B cell (primary cell): Measurements from ENCODE around the gene HS6ST3. TPM values are rescaled to one million over a fixed set of nuclear protein-coding genes. Genes with fewer than 3 reads are reported as not detected.

Experiments
- ATAC-seq: fragments of 200-7000 bp; cut with Tn5 transposase; one replicate; pipeline ENCODE4 v1.10.0; 2021; ENCODE audit warnings: low read depth, mild to moderate bottlenecking, moderate number of reproducible peaks, moderate library complexity
- CTCF ChIA-PET: fragments of 350-600 bp; sonication (Branson Sonifier 250); formaldehyde crosslinking; loops from one replicate; lab custom pipeline; 2021; ENCODE audit warnings: antibody characterized with exemption, inconsistent platforms; lab: Charles Lee
- POLR2A ChIA-PET: fragments of 350-600 bp; sonication (Branson Sonifier 250); formaldehyde crosslinking; loops from one replicate; lab custom pipeline; 2021; ENCODE audit warnings: antibody characterized with exemption; lab: Charles Lee
- DNase-seq: peaks from one replicate; pipeline ENCODE4 v3.0.0; 2013
- H2AFZ ChIP-seq: 2 replicates; pipeline ENCODE4 v1.6.1; 2012; ENCODE audit warnings: mild to moderate bottlenecking, low read depth, low read length; ENCODE audit not compliant: insufficient read depth, poor library complexity, severe bottlenecking
- H3K27ac ChIP-seq, 2 donors: 1 replicate in 1 of 2; 2 replicates in 1 of 2; pipeline ENCODE4 v1.5.1; 2012 to 2013; ENCODE audit warnings: low read length in 2 of 2, mild to moderate bottlenecking in 2 of 2, moderate library complexity in 1 of 2
- H3K27me3 ChIP-seq, 4 experiments: fragments of 200-600 bp in 1 of 4; sonication (generic) in 1 of 4; replicated peaks in 1 of 4; 1 replicate in 2 of 4; 2 replicates in 2 of 4; pipeline versions ENCODE4 v1.6.1 to v1.7.0; 2013 to 2016; ENCODE audit warnings: low read length in 3 of 4, mild to moderate bottlenecking in 2 of 4, mixed read lengths in 1 of 4, moderate library complexity in 1 of 4; ENCODE audit not compliant: insufficient read depth in 4 of 4, control insufficient read depth in 3 of 4; ENCODE audit errors: control extremely low read depth in 1 of 4
- H3K36me3 ChIP-seq, 2 experiments: replicated peaks in 1 of 2; 1 replicate in 1 of 2; 2 replicates in 1 of 2; pipeline versions ENCODE4 v1.6.1 to v1.7.1; 2013; ENCODE audit warnings: low read length in 1 of 2; ENCODE audit not compliant: insufficient read depth in 2 of 2, control insufficient read depth in 1 of 2; ENCODE audit errors: control extremely low read depth in 1 of 2, extremely low read depth in 1 of 2
- H3K4me1 ChIP-seq, 2 donors: fragments of 200-600 bp in 1 of 2; sonication (generic) in 1 of 2; 1 replicate in 1 of 2; 2 replicates in 1 of 2; pipeline versions ENCODE4 v1.5.1 to v1.6.1; 2013 to 2017; ENCODE audit warnings: low read length in 2 of 2; ENCODE audit not compliant: control insufficient read depth in 2 of 2, insufficient read depth in 2 of 2
- H3K4me2 ChIP-seq: replicated peaks from 2 replicates; pipeline ENCODE3; 2012; ENCODE audit warnings: mild to moderate bottlenecking, low read depth, low read length; ENCODE audit not compliant: poor library complexity, severe bottlenecking
- H3K4me3 ChIP-seq, 5 experiments: fragments of 200-600 bp in 1 of 5; sonication (generic) in 1 of 5; 1 replicate in 3 of 5; 2 replicates in 2 of 5; pipeline versions ENCODE4 v1.5.1 to v1.7.0; 2011 to 2016; ENCODE audit warnings: low read length in 4 of 5, mild to moderate bottlenecking in 4 of 5, low read depth in 2 of 5, control low read depth in 1 of 5, moderate library complexity in 1 of 5; ENCODE audit not compliant: insufficient read depth in 1 of 5; ENCODE audit errors: control extremely low read depth in 1 of 5, extremely low read depth in 1 of 5
- H3K79me2 ChIP-seq: fragments of 200-600 bp; sonication (generic); one replicate; pipeline ENCODE4 v1.6.0; 2016; ENCODE audit warnings: low read length; ENCODE audit not compliant: control insufficient read depth, insufficient read depth
- H3K9ac ChIP-seq: fragments of 200-600 bp; sonication (generic); 2 replicates; pipeline ENCODE4 v1.6.1; 2017; ENCODE audit warnings: mild to moderate bottlenecking, low read length, moderate library complexity
- H3K9me3 ChIP-seq, 3 donors: one replicate each; pipeline versions ENCODE4 v1.6.1 to v1.7.1; 2013; ENCODE audit warnings: low read length in 2 of 3; ENCODE audit not compliant: control insufficient read depth in 2 of 3, insufficient read depth in 1 of 3; ENCODE audit errors: control extremely low read depth in 1 of 3
- H4K20me1 ChIP-seq: 2 replicates; pipeline ENCODE4 v1.6.0; 2012; ENCODE audit warnings: mild to moderate bottlenecking, low read length; ENCODE audit not compliant: insufficient read depth, control insufficient read depth, poor library complexity, severe bottlenecking
- H3K27ac Mint-ChIP-seq: one replicate; pipeline ENCODE4 v1.8.0; 2021; ENCODE audit warnings: mixed read lengths
- H3K27me3 Mint-ChIP-seq: one replicate; pipeline ENCODE4 v1.8.0; 2021; ENCODE audit warnings: mixed read lengths
- H3K4me1 Mint-ChIP-seq: one replicate; pipeline ENCODE4 v1.8.0; 2021; ENCODE audit warnings: mixed read lengths
- H3K4me3 Mint-ChIP-seq: one replicate; pipeline ENCODE4 v1.8.0; 2021; ENCODE audit warnings: mixed read lengths
- H3K9me3 Mint-ChIP-seq: one replicate; pipeline ENCODE4 v1.8.0; 2022; ENCODE audit warnings: mixed read lengths; ENCODE audit not compliant: insufficient read depth
- EZH2 ChIP-seq: IDR thresholded peaks from 2 replicates; pipeline ENCODE4 v1.6.1; 2012; ENCODE audit warnings: borderline replicate concordance, low read depth, mild to moderate bottlenecking, moderate library complexity, low read length; ENCODE audit not compliant: insufficient read depth, poor library complexity, severe bottlenecking
- WGBS: methylation state at CpG from one replicate; pipeline ENCODE4 v1.1.5; 2013; ENCODE audit warnings: missing lambda C conversion rate; ENCODE audit not compliant: insufficient coverage; 5-methylcytosine and 5-hydroxymethylcytosine counted together
- intact Hi-C: fragments of 100-400 bp; cut with micrococcal nuclease; formaldehyde crosslinking; loops from one replicate; pipeline ENCODE4 v1.10.0; 2022
- polyA plus RNA-seq: library from polyadenylated mRNA; depleted of rRNA; stranded (reverse); fragments of >200 nt; gene quantifications from 2 replicates; pipeline ENCODE4 v1.2.3, GENCODE V29; 2012
- total RNA-seq, 2 donors: library from RNA; stranded (reverse); fragments of 120-200 nt in 1 of 2; gene quantifications; 1 replicate in 1 of 2; 2 replicates in 1 of 2; pipeline versions ENCODE4 v1.2.3 to v1.2.4, GENCODE V29; 2013 to 2022
- TF ChIP-seq, protein P1 (sequence below): fragments of 200-600 bp; IDR thresholded peaks from one replicate; pipeline ENCODE4 v1.8.0; 2022; ENCODE audit warnings: antibody characterized with exemption, mild to moderate bottlenecking

HS6ST3 gene
- total and polyA plus RNA-seq, 2 donors (not counting 1 experiment from before 2014, with no cell fraction given), result not detected

DNA sequence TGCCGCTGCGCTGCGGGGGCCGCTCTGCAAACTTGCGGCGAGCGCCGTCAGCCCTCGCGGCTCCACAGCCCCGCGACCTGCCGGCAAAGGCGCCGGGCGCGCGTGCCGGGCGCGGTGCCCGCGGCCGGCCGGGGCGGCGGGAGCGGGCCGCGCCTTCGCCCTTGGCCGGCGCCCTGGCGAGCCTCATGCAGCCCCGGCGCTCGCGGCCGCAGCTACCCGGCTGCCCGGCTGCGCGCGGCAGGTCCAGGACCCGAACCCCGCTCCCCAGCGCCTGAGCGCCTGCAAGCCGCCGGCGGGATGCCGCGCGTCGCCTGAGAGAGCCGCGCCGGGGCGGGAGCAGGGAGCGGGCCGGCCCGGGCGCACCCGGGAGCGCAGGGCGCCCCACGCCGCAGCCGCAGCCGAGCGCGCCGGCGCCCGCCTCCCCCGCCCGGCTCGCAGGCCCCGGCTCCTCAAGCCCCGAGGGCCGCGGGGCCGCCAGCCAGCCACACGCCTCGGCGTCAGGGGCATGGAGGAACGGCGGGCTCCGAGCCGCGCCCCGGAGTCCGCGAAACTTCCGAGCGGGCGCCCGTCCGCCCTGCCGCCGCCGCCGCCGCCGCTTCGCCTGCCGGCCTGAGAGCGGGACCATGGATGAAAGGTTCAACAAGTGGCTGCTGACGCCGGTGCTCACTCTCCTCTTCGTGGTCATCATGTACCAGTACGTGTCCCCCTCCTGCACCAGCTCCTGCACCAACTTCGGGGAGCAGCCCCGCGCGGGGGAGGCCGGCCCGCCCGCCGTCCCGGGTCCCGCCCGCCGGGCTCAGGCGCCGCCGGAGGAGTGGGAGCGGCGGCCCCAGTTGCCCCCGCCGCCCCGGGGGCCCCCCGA lies 564 bp downstream of the HS6ST3 start:
- peak overlapping the region; percentile 19 for H3K4me2 ChIP-seq
- no peak overlapping the region for H2AFZ ChIP-seq
- no peaks in the 10 kb centered on the region for H3K79me2 ChIP-seq
- H3K27ac ChIP-seq, result no peak overlapping the region
- H3K4me1 Mint-ChIP-seq, result peaks cover 9% of the 10 kb centered on the region
- H3K9me3 ChIP-seq, result peaks cover 0 to 4% (median 3%) of the 10 kb centered on the region in 3 donors
- under 1% methylated on average over 133 of the region's 133 CpGs for WGBS
- intact Hi-C loops, result no loop called here
- H3K4me1 ChIP-seq, result peaks cover 0 to 3% of the 10 kb centered on the region in 2 donors
- H3K27me3 Mint-ChIP-seq, result peaks cover 66% of the 10 kb centered on the region
- H3K27ac Mint-ChIP-seq, result no peak overlapping the region
- ChIA-PET POLR2A (no interaction called here), CTCF (no interaction called here)
- no peaks in the 10 kb centered on the region for H3K9me3 Mint-ChIP-seq
- no peaks in the 10 kb centered on the region for H4K20me1 ChIP-seq
- ATAC-seq, result no peak
- H3K36me3 ChIP-seq, result no peaks in the 10 kb centered on the region
- no peak for TF ChIP-seq EZH2
- TF ChIP-seq, protein P1, sequence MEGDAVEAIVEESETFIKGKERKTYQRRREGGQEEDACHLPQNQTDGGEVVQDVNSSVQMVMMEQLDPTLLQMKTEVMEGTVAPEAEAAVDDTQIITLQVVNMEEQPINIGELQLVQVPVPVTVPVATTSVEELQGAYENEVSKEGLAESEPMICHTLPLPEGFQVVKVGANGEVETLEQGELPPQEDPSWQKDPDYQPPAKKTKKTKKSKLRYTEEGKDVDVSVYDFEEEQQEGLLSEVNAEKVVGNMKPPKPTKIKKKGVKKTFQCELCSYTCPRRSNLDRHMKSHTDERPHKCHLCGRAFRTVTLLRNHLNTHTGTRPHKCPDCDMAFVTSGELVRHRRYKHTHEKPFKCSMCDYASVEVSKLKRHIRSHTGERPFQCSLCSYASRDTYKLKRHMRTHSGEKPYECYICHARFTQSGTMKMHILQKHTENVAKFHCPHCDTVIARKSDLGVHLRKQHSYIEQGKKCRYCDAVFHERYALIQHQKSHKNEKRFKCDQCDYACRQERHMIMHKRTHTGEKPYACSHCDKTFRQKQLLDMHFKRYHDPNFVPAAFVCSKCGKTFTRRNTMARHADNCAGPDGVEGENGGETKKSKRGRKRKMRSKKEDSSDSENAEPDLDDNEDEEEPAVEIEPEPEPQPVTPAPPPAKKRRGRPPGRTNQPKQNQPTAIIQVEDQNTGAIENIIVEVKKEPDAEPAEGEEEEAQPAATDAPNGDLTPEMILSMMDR, result no peak
- no peak overlapping the region for H3K9ac ChIP-seq
- peaks cover 0 to 26% (median 15%) of the 10 kb centered on the region in 4 experiments for H3K27me3 ChIP-seq
- no peak overlapping the region for H3K4me3 Mint-ChIP-seq
- peak; percentile 4 for DNase-seq
- no peak overlapping the region for H3K4me3 ChIP-seq
